Vagina (tissue), 2 donors: ENCODE results near the gene SUPT6H. TPM values are rescaled to one million over a fixed set of nuclear protein-coding genes. Genes with fewer than 3 reads are reported as not detected.

ENCODE experiments used
- DNase-seq, 2 donors: peaks; one replicate each; pipeline ENCODE4 v3.0.0-alpha.2; 2017; ENCODE audit errors: extremely low spot score in 2 of 2
- H3K27ac ChIP-seq: fragments of 200-600 bp; sonication (generic); one replicate; pipeline ENCODE4 v1.5.1; 2019
- H3K27me3 ChIP-seq: fragments of 200-600 bp; sonication (generic); one replicate; pipeline ENCODE4 v1.5.1; 2019
- H3K36me3 ChIP-seq, 2 donors: fragments of 200-600 bp; sonication (generic); one replicate each; pipeline ENCODE4 v1.5.1; 2017 to 2019
- H3K4me1 ChIP-seq: fragments of 200-600 bp; sonication (generic); one replicate; pipeline ENCODE4 v1.5.1; 2019
- H3K4me3 ChIP-seq, 2 donors: fragments of 200-600 bp; sonication (generic); 1 replicate in 1 of 2; 2 replicates in 1 of 2; pipeline ENCODE4 v1.5.1; 2016 to 2019
- H3K9me3 ChIP-seq: fragments of 200-600 bp; sonication (generic); one replicate; pipeline ENCODE4 v1.5.1; 2019
- POLR2A ChIP-seq, 2 donors: fragments of 450-650 bp; IDR thresholded peaks; one replicate each; pipeline ENCODE4 v1.6.1; 2017; ENCODE audit warnings: antibody characterized with exemption in 2 of 2, mild to moderate bottlenecking in 2 of 2, moderate library complexity in 2 of 2
- POLR2AphosphoS5 ChIP-seq, 2 donors: sonication (generic); formaldehyde crosslinking; IDR thresholded peaks; one replicate each; pipeline ENCODE4 v1.9.0; 2017; ENCODE audit warnings: antibody characterized with exemption in 2 of 2, mild to moderate bottlenecking in 2 of 2, low read depth in 1 of 2; ENCODE audit not compliant: insufficient read depth in 1 of 2
- intact Hi-C: fragments of 100-400 bp; cut with DNase I; formaldehyde crosslinking; loops from one replicate; pipeline ENCODE4 v1.15.1; 2023
- total RNA-seq: library from RNA; depleted of rRNA; stranded (reverse); fragments of >200 nt; gene quantifications from one replicate; pipeline ENCODE4 v1.2.3, GENCODE V29; 2016
- TF ChIP-seq, protein P1 (sequence below), 3 experiments: fragments of 450-650 bp in 2 of 3; fragments of 200-600 bp in 1 of 3; sonication (generic) in 1 of 3; IDR thresholded peaks; one replicate each; pipeline ENCODE4 v1.5.1; 2017 to 2019; ENCODE audit warnings: antibody characterized with exemption in 3 of 3, mild to moderate bottlenecking in 2 of 3, moderate library complexity in 2 of 3

The SUPT6H gene
- total RNA-seq, 1 donor from 2014 or later, result 89.6 TPM

DNA sequence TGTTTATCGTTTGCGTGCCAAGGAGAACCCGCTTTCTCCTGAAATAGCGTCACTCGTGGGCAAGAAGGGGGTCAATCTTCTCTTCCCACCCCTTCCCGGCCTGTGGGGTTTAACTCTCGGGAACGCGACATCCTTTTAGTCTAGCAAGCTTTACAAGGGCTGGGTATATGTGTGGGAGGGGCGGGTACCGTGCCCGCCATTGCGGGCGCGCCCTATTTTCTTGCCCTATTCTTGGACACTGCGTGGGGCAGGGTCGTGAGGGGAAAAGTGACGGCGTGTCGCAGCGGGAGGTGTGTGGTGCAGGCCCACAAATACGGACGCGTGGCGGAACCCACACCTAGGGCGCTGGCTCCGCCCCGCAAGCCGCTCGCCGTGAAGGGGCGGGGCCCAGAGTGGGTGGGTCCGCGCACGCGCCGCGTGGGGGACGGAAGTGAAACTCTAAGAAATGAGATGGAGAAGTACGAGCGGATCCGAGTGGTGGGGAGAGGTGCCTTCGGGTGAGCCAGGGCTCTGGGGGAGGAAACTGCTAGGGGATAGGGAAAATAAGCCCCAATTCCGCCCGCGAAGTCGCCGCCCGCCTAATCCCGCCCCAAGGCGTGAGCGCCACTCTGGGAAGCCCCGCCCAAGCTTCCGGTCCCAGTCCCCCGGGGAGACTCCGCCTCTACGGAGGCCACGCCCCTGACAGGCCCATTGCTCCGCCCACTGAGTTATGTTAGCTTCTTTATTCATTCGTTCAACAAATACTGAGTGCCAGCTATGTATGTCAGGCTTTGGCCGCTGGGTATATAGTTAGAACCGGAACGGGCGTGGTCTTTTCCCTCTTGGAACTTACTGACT, 66.6 kb downstream of the SUPT6H start, which contains the start of gene NEK8:
Gene NEK8, plus strand, starts transcription at position 425 of the 837 bp plus-strand sequence. Its CDS starts 26 bp downstream, at position 451.
- TF ChIP-seq POLR2AphosphoS5 (IDR thresholded peaks at IDR 0.05; ENCODE audit: insufficient read depth in 1 of 2, low read depth in 1 of 2), result peak; percentile 65 to 97
- TF ChIP-seq POLR2A (IDR thresholded peaks at IDR 0.05), result peak in 1 of 2 donors; percentile 71
- TF ChIP-seq, protein P1, sequence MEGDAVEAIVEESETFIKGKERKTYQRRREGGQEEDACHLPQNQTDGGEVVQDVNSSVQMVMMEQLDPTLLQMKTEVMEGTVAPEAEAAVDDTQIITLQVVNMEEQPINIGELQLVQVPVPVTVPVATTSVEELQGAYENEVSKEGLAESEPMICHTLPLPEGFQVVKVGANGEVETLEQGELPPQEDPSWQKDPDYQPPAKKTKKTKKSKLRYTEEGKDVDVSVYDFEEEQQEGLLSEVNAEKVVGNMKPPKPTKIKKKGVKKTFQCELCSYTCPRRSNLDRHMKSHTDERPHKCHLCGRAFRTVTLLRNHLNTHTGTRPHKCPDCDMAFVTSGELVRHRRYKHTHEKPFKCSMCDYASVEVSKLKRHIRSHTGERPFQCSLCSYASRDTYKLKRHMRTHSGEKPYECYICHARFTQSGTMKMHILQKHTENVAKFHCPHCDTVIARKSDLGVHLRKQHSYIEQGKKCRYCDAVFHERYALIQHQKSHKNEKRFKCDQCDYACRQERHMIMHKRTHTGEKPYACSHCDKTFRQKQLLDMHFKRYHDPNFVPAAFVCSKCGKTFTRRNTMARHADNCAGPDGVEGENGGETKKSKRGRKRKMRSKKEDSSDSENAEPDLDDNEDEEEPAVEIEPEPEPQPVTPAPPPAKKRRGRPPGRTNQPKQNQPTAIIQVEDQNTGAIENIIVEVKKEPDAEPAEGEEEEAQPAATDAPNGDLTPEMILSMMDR (IDR thresholded peaks at IDR 0.05), result no peak
- H3K4me1 ChIP-seq, result peaks cover 12% of the 10 kb centered on the region
- H3K27me3 ChIP-seq, result no peaks in the 10 kb centered on the region
- intact Hi-C loops, result no loop called here
- no peaks in the 10 kb centered on the region for H3K9me3 ChIP-seq
- peaks cover 0 to 8% of the 10 kb centered on the region in 2 donors for H3K36me3 ChIP-seq
- peak within 1 kb of the TSS; percentile 98 for H3K27ac ChIP-seq
- DNase-seq, result no peak
- H3K4me3 ChIP-seq, result peak within 1 kb of the TSS; percentile 55 to 62

DNA sequence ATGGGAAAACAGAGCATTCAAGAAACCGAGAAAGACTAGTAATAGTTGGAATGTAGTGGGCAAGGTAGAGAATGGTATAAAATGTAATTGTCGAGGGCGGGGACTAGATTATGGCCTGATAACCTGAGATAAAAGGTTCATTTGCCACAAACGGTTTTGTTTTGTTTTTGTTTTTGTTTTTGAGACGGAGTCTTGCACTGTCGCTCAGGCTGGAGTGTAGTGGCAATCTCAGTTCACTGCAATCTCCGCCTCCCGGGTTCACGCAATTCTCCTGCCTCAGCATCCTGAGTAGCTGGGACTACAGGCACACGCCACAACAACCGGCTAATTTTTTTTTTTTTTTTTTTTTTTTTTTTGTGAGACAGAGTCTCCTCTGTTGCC, 67.9 kb downstream of the SUPT6H start:
- TF ChIP-seq, protein P1 (IDR thresholded peaks at IDR 0.05), result no peak
- TF ChIP-seq POLR2AphosphoS5 (IDR thresholded peaks at IDR 0.05; ENCODE audit: insufficient read depth in 1 of 2, low read depth in 1 of 2) (no peak), POLR2A (IDR thresholded peaks at IDR 0.05) (no peak)
- intact Hi-C loops, result no loop called here
- Histone ChIP-seq H3K4me3 (no peak overlapping the region), H3K27me3 (no peaks in the 10 kb centered on the region), H3K9me3 (no peaks in the 10 kb centered on the region), H3K36me3 (no peaks in the 10 kb centered on the region), H3K4me1 (peaks cover 10% of the 10 kb centered on the region), H3K27ac (no peak overlapping the region)
- no peak for DNase-seq

DNA sequence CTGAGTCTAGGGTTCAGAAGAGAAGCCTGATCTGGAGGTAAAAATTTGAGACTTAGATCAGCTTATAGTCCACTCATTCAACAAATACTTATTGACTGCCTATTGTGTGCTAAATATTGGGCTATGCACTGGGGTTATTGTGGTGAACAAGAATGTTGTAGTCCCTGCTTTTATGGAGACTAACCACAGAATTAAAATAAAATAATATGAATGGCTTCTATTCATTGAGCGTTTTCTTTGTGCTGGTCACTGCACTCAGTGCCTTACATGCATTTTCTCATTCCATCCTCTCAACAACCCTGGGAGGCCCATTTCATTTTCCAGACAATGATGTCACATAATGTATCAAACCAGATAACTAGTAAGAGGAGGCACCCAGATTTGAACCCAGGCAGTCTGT, 71.3 kb downstream of the SUPT6H start:
- Histone ChIP-seq H3K27ac (no peak overlapping the region), H3K27me3 (no peaks in the 10 kb centered on the region), H3K36me3 (no peaks in the 10 kb centered on the region), H3K9me3 (no peaks in the 10 kb centered on the region), H3K4me1 (no peaks in the 10 kb centered on the region), H3K4me3 (no peak overlapping the region)
- DNase-seq, result no peak
- TF ChIP-seq, protein P1 (IDR thresholded peaks at IDR 0.05), result no peak
- TF ChIP-seq POLR2A (IDR thresholded peaks at IDR 0.05) (no peak), POLR2AphosphoS5 (IDR thresholded peaks at IDR 0.05; ENCODE audit: insufficient read depth in 1 of 2, low read depth in 1 of 2) (no peak)
- intact Hi-C loops, result no loop called here

GRCh38 chr17:28734712-28735241, 72.8 kb downstream of the SUPT6H start:
- TF ChIP-seq POLR2A (IDR thresholded peaks at IDR 0.05), result no peak
- TF ChIP-seq, protein P1 (IDR thresholded peaks at IDR 0.05), result no peak
- no peak for TF ChIP-seq POLR2AphosphoS5 (IDR thresholded peaks at IDR 0.05; ENCODE audit: insufficient read depth in 1 of 2, low read depth in 1 of 2)
- H3K9me3 ChIP-seq, result no peaks in the 10 kb centered on the region

More at GRCh38 chr17:28734712-28735241, 72.8 kb downstream of the SUPT6H start:
- H3K36me3 ChIP-seq, result no peaks in the 10 kb centered on the region
- no peaks in the 10 kb centered on the region for H3K4me1 ChIP-seq
- DNase-seq, result no peak
- no peak overlapping the region for H3K27ac ChIP-seq
- no peaks in the 10 kb centered on the region for H3K27me3 ChIP-seq
- intact Hi-C loops, result no loop called here
- no peak overlapping the region for H3K4me3 ChIP-seq
